Neural cell (in vitro differentiated cells): ENCODE measurements around the gene ERC2. TPM values are rescaled to one million over a fixed set of nuclear protein-coding genes. Genes with fewer than 3 reads are reported as not detected.

Source experiments
- H2AFZ ChIP-seq: fragments of 200-600, 300-800 bp; sonication (generic), shearing (Covaris generic); 2 replicates; pipeline ENCODE4 v1.6.0; 2014; ENCODE audit warnings: low read depth, mild to moderate bottlenecking, antibody characterized with exemption, low read length, moderate library complexity
- H3F3A ChIP-seq: fragments of 200-600 bp; shearing (Covaris generic); 2 replicates; pipeline ENCODE4 v1.6.1; 2016; ENCODE audit warnings: mild to moderate bottlenecking, moderate library complexity, mixed read lengths, antibody characterized with exemption, low read length; ENCODE audit not compliant: insufficient read depth, poor library complexity, severe bottlenecking
- H3K27ac ChIP-seq: fragments of 200-600, 300-800 bp; sonication (generic), shearing (Covaris generic); 2 replicates; pipeline ENCODE4 v1.5.1; 2014; ENCODE audit warnings: mild to moderate bottlenecking, low read length, moderate library complexity
- H3K27me3 ChIP-seq: fragments of 300-800, 200-600 bp; sonication (generic), shearing (Covaris generic); 2 replicates; pipeline ENCODE4 v1.6.0; 2014; ENCODE audit warnings: mild to moderate bottlenecking, low read depth, low read length, moderate library complexity; ENCODE audit not compliant: insufficient read depth
- H3K36me3 ChIP-seq: fragments of 300-800, 200-600 bp; sonication (generic), shearing (Covaris generic); 2 replicates; pipeline ENCODE4 v1.5.1; 2014; ENCODE audit warnings: mild to moderate bottlenecking, antibody characterized with exemption, low read length, moderate library complexity; ENCODE audit not compliant: insufficient read depth
- H3K4me2 ChIP-seq: fragments of 300-800, 200-600 bp; sonication (generic), shearing (Covaris generic); 2 replicates; pipeline ENCODE4 v1.6.0; 2014; ENCODE audit warnings: mild to moderate bottlenecking, low read length
- H3K4me3 ChIP-seq: fragments of 300-800, 200-600 bp; sonication (generic), shearing (Covaris generic); 2 replicates; pipeline ENCODE4 v1.5.1; 2014; ENCODE audit warnings: mild to moderate bottlenecking, low read length, moderate library complexity
- H3K79me2 ChIP-seq: fragments of 200-600 bp; shearing (Covaris generic); replicated peaks from 2 replicates; pipeline ENCODE4 v1.6.0; 2014; ENCODE audit warnings: mild to moderate bottlenecking, low read length, moderate library complexity; ENCODE audit not compliant: insufficient read depth
- H3K9ac ChIP-seq: fragments of 300-800, 200-600 bp; sonication (generic), shearing (Covaris generic); 2 replicates; pipeline ENCODE4 v1.6.1; 2016; ENCODE audit warnings: mild to moderate bottlenecking, low read length, mixed read lengths
- H3K9me2 ChIP-seq: fragments of 200-600 bp; shearing (Covaris generic); 2 replicates; pipeline ENCODE4 v1.6.1; 2016; ENCODE audit warnings: mild to moderate bottlenecking, low read length, mixed read lengths; ENCODE audit not compliant: insufficient read depth
- H3K9me3 ChIP-seq: fragments of 200-600, 300-800 bp; sonication (generic), shearing (Covaris generic); 2 replicates; pipeline ENCODE4 v1.6.1; 2016; ENCODE audit warnings: mild to moderate bottlenecking, mixed run types, low read length, moderate library complexity, mixed read lengths
- H4K20me1 ChIP-seq: fragments of 200-600 bp; shearing (Covaris generic); 2 replicates; pipeline ENCODE4 v1.6.1; 2016; ENCODE audit warnings: mild to moderate bottlenecking, mixed run types; ENCODE audit not compliant: insufficient read depth
- CTCF ChIP-seq: fragments of 450-650 bp; IDR thresholded peaks from 2 replicates; pipeline ENCODE4 v1.5.1; 2014; ENCODE audit warnings: antibody characterized with exemption, mild to moderate bottlenecking, moderate library complexity; ENCODE audit not compliant: poor library complexity, severe bottlenecking
- EP300 ChIP-seq: fragments of 450-650 bp; conservative IDR thresholded peaks from 2 replicates; pipeline ENCODE4 v1.6.1; 2014; ENCODE audit warnings: antibody characterized with exemption, mild to moderate bottlenecking, moderate library complexity; ENCODE audit not compliant: poor library complexity, severe bottlenecking
- EZH2 ChIP-seq: fragments of 200-600, 300-800 bp; shearing (Covaris generic), sonication (generic); IDR thresholded peaks from 2 replicates; pipeline ENCODE4 v1.6.1; 2014; ENCODE audit warnings: antibody characterized with exemption, low read length, borderline replicate concordance, mild to moderate bottlenecking; ENCODE audit not compliant: insufficient read depth, poor library complexity, severe bottlenecking
- MXI1 ChIP-seq: fragments of 450-650 bp; conservative IDR thresholded peaks from 2 replicates; pipeline ENCODE4 v1.6.1; 2014; ENCODE audit warnings: antibody characterized with exemption, mild to moderate bottlenecking; ENCODE audit not compliant: poor library complexity, severe bottlenecking
- POLR2AphosphoS5 ChIP-seq: IDR thresholded peaks from 2 replicates; pipeline ENCODE4 v1.6.1; 2012
- RAD21 ChIP-seq: fragments of 450-650 bp; conservative IDR thresholded peaks from 2 replicates; pipeline ENCODE4 v1.6.1; 2014; ENCODE audit warnings: antibody characterized with exemption, mild to moderate bottlenecking, moderate library complexity
- REST ChIP-seq: IDR thresholded peaks from 2 replicates; pipeline ENCODE4 v1.6.1; 2012; ENCODE audit warnings: borderline replicate concordance
- SMC3 ChIP-seq: fragments of 450-650 bp; conservative IDR thresholded peaks from 2 replicates; pipeline ENCODE4 v1.6.1; 2014; ENCODE audit warnings: antibody characterized with exemption, mild to moderate bottlenecking, moderate library complexity; ENCODE audit not compliant: poor library complexity
- TAF1 ChIP-seq: IDR thresholded peaks from 2 replicates; pipeline ENCODE4 v1.6.1; 2012; ENCODE audit warnings: low read depth
- polyA plus RNA-seq: library from polyadenylated mRNA; depleted of rRNA; stranded (reverse); fragments of >200 nt; gene quantifications from 2 replicates; pipeline ENCODE4 v1.2.3, GENCODE V29; 2014

The ERC2 gene
- polyA plus RNA-seq, 1 donor from 2014 or later, result 60.4 TPM

- Histone ChIP-seq H3K4me2 (no peak overlapping the region), H3K36me3 (no peaks in the 10 kb centered on the region), H3K4me3 (no peak overlapping the region), H3K9ac (no peak overlapping the region), H4K20me1 (no peaks in the 10 kb centered on the region), H3K27ac (no peak overlapping the region), H3K79me2 (no peaks in the 10 kb centered on the region), H3K9me3 (no peaks in the 10 kb centered on the region), H2AFZ (no peak overlapping the region), H3K9me2 (no peaks in the 10 kb centered on the region), H3F3A (no peaks in the 10 kb centered on the region), H3K27me3 (no peaks in the 10 kb centered on the region)
- TF ChIP-seq TAF1 (no peak), POLR2AphosphoS5 (no peak), EZH2 (no peak), MXI1 (no peak), RAD21 (no peak), CTCF (no peak), SMC3 (no peak), REST (no peak), EP300 (no peak)
Observed at GRCh38 chr3:56130036-56130435, 338.2 kb downstream of the ERC2 start.

- no peak overlapping the region for H3K9ac ChIP-seq
- H3K9me2 ChIP-seq, result no peaks in the 10 kb centered on the region
- TF ChIP-seq EP300 (no peak), TAF1 (no peak), REST (no peak), POLR2AphosphoS5 (no peak), EZH2 (no peak), CTCF (no peak), SMC3 (no peak), MXI1 (no peak), RAD21 (no peak)
- H3K27ac ChIP-seq, result no peak overlapping the region
- no peaks in the 10 kb centered on the region for H3K36me3 ChIP-seq
- H3F3A ChIP-seq, result no peaks in the 10 kb centered on the region
- no peaks in the 10 kb centered on the region for H3K79me2 ChIP-seq
- no peaks in the 10 kb centered on the region for H4K20me1 ChIP-seq
- H3K4me2 ChIP-seq, result no peak overlapping the region
- no peak overlapping the region for H2AFZ ChIP-seq
- H3K4me3 ChIP-seq, result no peak overlapping the region
- no peaks in the 10 kb centered on the region for H3K27me3 ChIP-seq
- no peaks in the 10 kb centered on the region for H3K9me3 ChIP-seq
Observed at GRCh38 chr3:56126632-56127031, 341.6 kb downstream of the ERC2 start.
